ENCODE results near the gene BNIPL.

The BNIPL gene

DNA sequence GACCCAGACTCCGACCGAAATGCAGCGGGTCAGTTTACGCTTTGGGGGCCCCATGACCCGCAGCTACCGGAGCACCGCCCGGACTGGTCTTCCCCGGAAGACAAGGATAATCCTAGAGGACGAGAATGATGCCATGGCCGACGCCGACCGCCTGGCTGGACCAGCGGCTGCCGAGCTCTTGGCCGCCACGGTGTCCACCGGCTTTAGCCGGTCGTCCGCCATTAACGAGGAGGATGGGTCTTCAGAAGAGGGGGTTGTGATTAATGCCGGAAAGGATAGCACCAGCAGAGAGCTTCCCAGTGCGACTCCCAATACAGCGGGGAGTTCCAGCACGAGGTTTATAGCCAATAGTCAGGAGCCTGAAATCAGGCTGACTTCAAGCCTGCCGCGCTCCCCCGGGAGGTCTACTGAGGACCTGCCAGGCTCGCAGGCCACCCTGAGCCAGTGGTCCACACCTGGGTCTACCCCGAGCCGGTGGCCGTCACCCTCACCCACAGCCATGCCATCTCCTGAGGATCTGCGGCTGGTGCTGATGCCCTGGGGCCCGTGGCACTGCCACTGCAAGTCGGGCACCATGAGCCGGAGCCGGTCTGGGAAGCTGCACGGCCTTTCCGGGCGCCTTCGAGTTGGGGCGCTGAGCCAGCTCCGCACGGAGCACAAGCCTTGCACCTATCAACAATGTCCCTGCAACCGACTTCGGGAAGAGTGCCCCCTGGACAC lies 11.7 kb downstream of the BNIPL start:
- Histone ChIP-seq H3K36me3 (ENCODE audit: low read depth) (peaks cover 18% of the 10 kb centered on the region), H3K4me1 (ENCODE audit: insufficient read depth, poor library complexity, severe bottlenecking) (peaks cover 4% of the 10 kb centered on the region), H3K27me3 (ENCODE audit: insufficient read depth, poor library complexity, severe bottlenecking) (no peaks in the 10 kb centered on the region), H3K9me3 (ENCODE audit: severe bottlenecking) (no peaks in the 10 kb centered on the region), H3K27ac (ENCODE audit: poor library complexity, severe bottlenecking) (peak overlapping the region; percentile 59), H3K4me3 (ENCODE audit: severe bottlenecking) (peak overlapping the region; percentile 51)
- ATAC-seq (ENCODE audit: low read depth), result peak; percentile 61
- TF ChIP-seq, protein P1, sequence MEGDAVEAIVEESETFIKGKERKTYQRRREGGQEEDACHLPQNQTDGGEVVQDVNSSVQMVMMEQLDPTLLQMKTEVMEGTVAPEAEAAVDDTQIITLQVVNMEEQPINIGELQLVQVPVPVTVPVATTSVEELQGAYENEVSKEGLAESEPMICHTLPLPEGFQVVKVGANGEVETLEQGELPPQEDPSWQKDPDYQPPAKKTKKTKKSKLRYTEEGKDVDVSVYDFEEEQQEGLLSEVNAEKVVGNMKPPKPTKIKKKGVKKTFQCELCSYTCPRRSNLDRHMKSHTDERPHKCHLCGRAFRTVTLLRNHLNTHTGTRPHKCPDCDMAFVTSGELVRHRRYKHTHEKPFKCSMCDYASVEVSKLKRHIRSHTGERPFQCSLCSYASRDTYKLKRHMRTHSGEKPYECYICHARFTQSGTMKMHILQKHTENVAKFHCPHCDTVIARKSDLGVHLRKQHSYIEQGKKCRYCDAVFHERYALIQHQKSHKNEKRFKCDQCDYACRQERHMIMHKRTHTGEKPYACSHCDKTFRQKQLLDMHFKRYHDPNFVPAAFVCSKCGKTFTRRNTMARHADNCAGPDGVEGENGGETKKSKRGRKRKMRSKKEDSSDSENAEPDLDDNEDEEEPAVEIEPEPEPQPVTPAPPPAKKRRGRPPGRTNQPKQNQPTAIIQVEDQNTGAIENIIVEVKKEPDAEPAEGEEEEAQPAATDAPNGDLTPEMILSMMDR (IDR thresholded peaks at IDR 0.05; ENCODE audit: poor library complexity, severe bottlenecking), result peak; percentile 58
- DNase-seq (ENCODE audit: low spot score), result no peak

DNA sequence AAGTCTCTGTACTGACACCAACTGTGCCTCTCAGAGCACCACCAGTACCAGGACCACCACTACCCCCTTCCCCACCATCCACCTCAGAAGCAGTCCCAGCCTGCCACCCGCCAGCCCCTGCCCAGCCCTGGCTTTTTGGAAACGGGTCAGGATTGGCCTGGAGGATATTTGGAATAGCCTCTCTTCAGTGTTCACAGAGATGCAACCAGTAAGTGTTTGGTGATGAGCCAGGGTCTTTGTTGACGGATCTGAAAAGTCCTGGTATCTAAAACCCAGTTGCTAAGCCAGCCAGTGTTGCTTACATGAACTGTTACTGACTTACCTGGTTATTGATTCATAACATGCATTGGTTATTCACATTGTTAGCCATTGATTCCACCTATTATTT lies 12.3 kb downstream of the BNIPL start:
- peaks cover 23% of the 10 kb centered on the region for H3K36me3 ChIP-seq (ENCODE audit: low read depth)
- H3K27me3 ChIP-seq (ENCODE audit: insufficient read depth, poor library complexity, severe bottlenecking), result no peaks in the 10 kb centered on the region
- TF ChIP-seq, protein P1 (IDR thresholded peaks at IDR 0.05; ENCODE audit: poor library complexity, severe bottlenecking), result peak; percentile 38
- H3K9me3 ChIP-seq (ENCODE audit: severe bottlenecking), result no peaks in the 10 kb centered on the region
- H3K4me3 ChIP-seq (ENCODE audit: severe bottlenecking), result peak overlapping the region; percentile 51
- peak overlapping the region; percentile 59 for H3K27ac ChIP-seq (ENCODE audit: poor library complexity, severe bottlenecking)
- no peak for ATAC-seq (ENCODE audit: low read depth)
- H3K4me1 ChIP-seq (ENCODE audit: insufficient read depth, poor library complexity, severe bottlenecking), result peaks cover 4% of the 10 kb centered on the region
- DNase-seq (ENCODE audit: low spot score), result no peak

- H3K4me1 ChIP-seq (ENCODE audit: insufficient read depth, poor library complexity, severe bottlenecking), result peaks cover 4% of the 10 kb centered on the region
- H3K27me3 ChIP-seq (ENCODE audit: insufficient read depth, poor library complexity, severe bottlenecking), result no peaks in the 10 kb centered on the region
- peak overlapping the region; percentile 11 for H3K27ac ChIP-seq (ENCODE audit: poor library complexity, severe bottlenecking)
- no peak overlapping the region for H3K4me3 ChIP-seq (ENCODE audit: severe bottlenecking)
- peaks cover 31% of the 10 kb centered on the region for H3K36me3 ChIP-seq (ENCODE audit: low read depth)
- no peak for DNase-seq (ENCODE audit: low spot score)
- TF ChIP-seq, protein P1 (IDR thresholded peaks at IDR 0.05; ENCODE audit: poor library complexity, severe bottlenecking), result no peak
- no peaks in the 10 kb centered on the region for H3K9me3 ChIP-seq (ENCODE audit: severe bottlenecking)
- ATAC-seq (ENCODE audit: low read depth), result no peak
Measured at GRCh38 chr1:151049458-151049857, 13.1 kb downstream of the BNIPL start.

GRCh38 chr1:151050051-151050688 lies 13.8 kb downstream of the BNIPL start:
- Histone ChIP-seq H3K27ac (ENCODE audit: poor library complexity, severe bottlenecking) (peak overlapping the region; percentile 11), H3K4me3 (ENCODE audit: severe bottlenecking) (no peak overlapping the region), H3K4me1 (ENCODE audit: insufficient read depth, poor library complexity, severe bottlenecking) (peaks cover 4% of the 10 kb centered on the region), H3K27me3 (ENCODE audit: insufficient read depth, poor library complexity, severe bottlenecking) (no peaks in the 10 kb centered on the region), H3K9me3 (ENCODE audit: severe bottlenecking) (no peaks in the 10 kb centered on the region), H3K36me3 (ENCODE audit: low read depth) (peaks cover 38% of the 10 kb centered on the region)
- TF ChIP-seq, protein P1 (IDR thresholded peaks at IDR 0.05; ENCODE audit: poor library complexity, severe bottlenecking), result no peak
- ATAC-seq (ENCODE audit: low read depth), result no peak
- DNase-seq (ENCODE audit: low spot score), result no peak

Data from RWPE2 (cell line).